ENCODE measurements around the gene SCIMP. TPM values are rescaled to one million over a fixed set of nuclear protein-coding genes. Genes with fewer than 3 reads are reported as not detected.
A peak's percentile ranks its signal among the peaks of the same experiment; 100 is the strongest.

Gene SCIMP
- total RNA-seq (1 to 10 TPM; 1.9 to 3.7 (median 2.8) TPM), polyA plus RNA-seq (0.38 TPM)
- long read RNA-seq, donor 1, partial matches to known transcripts, result 0 of 5 reads
- long read RNA-seq, donor 1, other reads (novel, unspliced or antisense), result 3 of 5 reads
- long read RNA-seq, donor 2, partial matches to known transcripts, result 0 of 1 reads
- long read RNA-seq, donor 2, other reads (novel, unspliced or antisense), result 1 of 1 reads
- long read RNA-seq, donor 3, partial matches to known transcripts, result 0 of 1 reads
- long read RNA-seq, donor 3, other reads (novel, unspliced or antisense), result 0 of 1 reads
- long read RNA-seq, donor 4, result 0 reads

DNA sequence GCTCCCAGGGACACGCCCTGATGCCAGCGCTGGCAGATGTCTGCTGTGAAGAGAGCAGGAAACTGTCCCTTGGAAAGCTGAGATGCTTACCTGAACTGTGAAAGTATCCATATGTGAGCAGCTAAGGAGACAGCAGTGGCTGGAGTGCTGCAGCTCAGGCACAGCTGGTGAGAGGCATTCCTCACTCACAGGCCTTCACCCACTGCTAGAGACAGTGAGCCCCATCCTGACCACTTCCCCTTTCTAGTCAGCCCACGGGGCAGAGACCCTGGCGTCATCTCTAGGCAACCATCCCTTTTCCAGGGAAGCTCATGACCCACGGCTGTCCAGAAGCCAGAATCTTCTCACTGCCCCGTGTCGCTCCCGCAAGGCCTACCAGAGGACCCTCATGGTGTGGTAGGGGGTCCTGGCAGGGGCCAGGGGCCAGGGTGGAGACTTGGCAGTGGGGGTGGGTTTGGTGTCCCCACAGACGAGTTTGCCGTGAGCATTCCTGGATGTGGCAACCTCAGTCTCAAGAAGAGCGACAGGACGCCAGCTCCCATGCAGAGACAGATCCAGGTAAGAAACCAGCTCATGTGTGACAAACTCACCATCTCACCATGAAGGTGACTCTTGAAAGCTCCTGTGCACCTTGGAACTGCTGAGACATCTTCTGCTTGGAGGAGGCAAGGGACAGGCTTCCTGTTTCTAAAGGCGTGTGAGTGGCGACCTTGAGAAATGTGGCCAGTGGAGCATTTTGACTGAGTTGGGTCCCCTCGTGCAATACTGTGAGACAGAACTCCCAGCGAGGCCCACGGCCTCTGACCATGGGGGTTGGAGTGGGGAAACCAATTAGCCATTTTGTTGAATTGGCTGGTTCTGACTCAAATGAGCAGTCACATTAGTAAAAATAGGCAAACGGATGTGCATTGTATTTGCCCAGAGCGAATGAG, at the start of gene SCIMP:
SCIMP (minus strand) TSS at position 216 of the 932 bp plus-strand sequence; CDS start at position 111, 105 bp downstream.
- Histone ChIP-seq H3K9me3 (ENCODE audit: control insufficient read depth, low read length) (no peaks in the 10 kb centered on the region), H3K4me3 (ENCODE audit: low read length) (no peak within 1 kb of the TSS), H3K27ac (ENCODE audit: low read length) (no peak within 1 kb of the TSS), H3K4me1 (ENCODE audit: control insufficient read depth, insufficient read depth, low read length) (no peaks in the 10 kb centered on the region), H3K27me3 (ENCODE audit: control insufficient read depth, insufficient read depth) (no peaks in the 10 kb centered on the region)
- intact Hi-C loops (cut with DNase I), result no loop called here
- WGBS, result 86% methylated on average over 19 of the region's 19 CpGs
- DNase-seq, result peak in 2 of 3 donors; percentile 30 to 63
- peak; percentile 44 to 52 for ATAC-seq

- intact Hi-C loops (cut with DNase I), result no loop called here
- Histone ChIP-seq H3K27me3 (ENCODE audit: control insufficient read depth, insufficient read depth) (no peaks in the 10 kb centered on the region), H3K9me3 (ENCODE audit: control insufficient read depth, low read length) (no peaks in the 10 kb centered on the region), H3K27ac (ENCODE audit: low read length) (no peak overlapping the region), H3K4me3 (ENCODE audit: low read length) (no peak overlapping the region), H3K4me1 (ENCODE audit: control insufficient read depth, insufficient read depth, low read length) (peaks cover 4% of the 10 kb centered on the region)
- DNase-seq, result no peak
- no peak for ATAC-seq
- WGBS, result 39% methylated on average over 5 of the region's 5 CpGs
These were observed 49.1 kb upstream of the SCIMP start for GRCh38 chr17:5283571-5284315.

DNA sequence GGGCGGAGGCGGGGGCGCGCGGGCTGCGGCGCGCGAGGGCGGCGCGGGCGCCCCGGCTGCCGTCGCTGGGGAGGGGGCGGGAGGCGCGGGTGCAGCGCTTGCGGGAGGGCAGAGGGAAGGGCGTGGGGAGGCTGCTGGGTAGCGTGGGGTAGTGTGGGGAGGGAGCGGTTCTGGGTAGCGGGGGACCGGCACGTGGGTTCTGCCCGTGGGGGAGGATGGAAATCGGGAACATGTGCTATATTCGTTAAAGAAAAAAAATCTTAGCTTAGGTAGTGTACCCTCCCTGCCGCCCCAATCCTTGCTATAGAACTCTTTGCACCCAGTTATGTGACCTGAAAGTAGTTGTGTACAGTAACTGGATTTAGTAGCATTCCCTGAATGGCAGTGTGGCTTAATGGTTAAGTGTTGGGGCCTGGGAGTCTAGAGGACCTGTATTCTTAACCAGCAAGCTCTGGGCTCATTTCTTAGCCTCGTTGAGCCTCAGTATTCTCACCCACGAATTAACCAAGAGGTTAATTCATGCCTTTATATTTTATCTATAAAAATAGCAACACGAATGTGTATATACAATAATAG, 48.1 kb upstream of the SCIMP start:
- H3K4me1 ChIP-seq (ENCODE audit: control insufficient read depth, insufficient read depth, low read length), result peaks cover 4% of the 10 kb centered on the region
- WGBS, result 3% methylated on average over 34 of the region's 34 CpGs
- peak overlapping the region; percentile 18 for H3K27ac ChIP-seq (ENCODE audit: low read length)

GRCh38 chr17:5281814-5282641, 47.4 kb upstream of the SCIMP start, which contains the start of gene RABEP1:
Gene RABEP1, plus strand, starts transcription at chr17:5282284. Its CDS starts 203 bp downstream, at chr17:5282487.
- Histone ChIP-seq H3K4me1 (ENCODE audit: control insufficient read depth, insufficient read depth, low read length) (peaks cover 4% of the 10 kb centered on the region), H3K27me3 (ENCODE audit: control insufficient read depth, insufficient read depth) (no peaks in the 10 kb centered on the region), H3K4me3 (ENCODE audit: low read length) (peak within 1 kb of the TSS; percentile 96), H3K27ac (ENCODE audit: low read length) (peak within 1 kb of the TSS; percentile 95), H3K9me3 (ENCODE audit: control insufficient read depth, low read length) (no peaks in the 10 kb centered on the region)
- peak; percentile 95 for ATAC-seq
- DNase-seq, result peak; percentile 94 to 97 (median 96)
- WGBS, result 2% methylated on average over 89 of the region's 98 CpGs
- intact Hi-C loops (cut with DNase I), result no loop called here

More for the DNA sequence above, 48.1 kb upstream of the SCIMP start:
- Histone ChIP-seq H3K9me3 (ENCODE audit: control insufficient read depth, low read length) (no peaks in the 10 kb centered on the region), H3K4me3 (ENCODE audit: low read length) (peak overlapping the region; percentile 96), H3K27me3 (ENCODE audit: control insufficient read depth, insufficient read depth) (no peaks in the 10 kb centered on the region)
- peak in 2 of 3 donors; percentile 43 to 67 for DNase-seq
- intact Hi-C loops (cut with DNase I), result no loop called here
- ATAC-seq, result peak; percentile 27 to 43

DNA sequence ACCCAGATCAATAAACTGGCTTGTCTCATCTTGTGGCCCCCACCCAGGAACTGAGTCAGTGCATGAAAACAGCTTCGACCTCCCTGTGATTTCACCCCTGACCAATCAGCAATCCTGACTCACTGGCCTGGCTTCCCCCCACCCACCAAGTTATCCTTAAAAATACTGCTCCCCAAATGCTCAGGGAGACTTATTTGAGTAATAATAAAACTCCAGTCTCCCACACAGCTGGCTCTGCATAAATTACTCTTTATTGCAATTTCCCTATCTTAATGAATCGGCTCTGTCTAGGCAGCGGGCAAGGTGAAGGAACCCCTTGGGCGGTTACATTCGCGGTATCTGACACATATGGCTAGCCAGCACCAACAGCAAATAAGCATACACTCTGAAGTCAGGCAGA, 37.7 kb upstream of the SCIMP start:
- H3K27ac ChIP-seq (ENCODE audit: low read length), result no peak overlapping the region
- 87% methylated on average over 6 of the region's 6 CpGs for WGBS
- H3K27me3 ChIP-seq (ENCODE audit: control insufficient read depth, insufficient read depth), result no peaks in the 10 kb centered on the region
- H3K4me1 ChIP-seq (ENCODE audit: control insufficient read depth, insufficient read depth, low read length), result no peaks in the 10 kb centered on the region
- intact Hi-C loops (cut with DNase I), result no loop called here
- H3K4me3 ChIP-seq (ENCODE audit: low read length), result no peak overlapping the region
- DNase-seq, result no peak
- H3K9me3 ChIP-seq (ENCODE audit: control insufficient read depth, low read length), result no peaks in the 10 kb centered on the region
- ATAC-seq, result no peak

DNA sequence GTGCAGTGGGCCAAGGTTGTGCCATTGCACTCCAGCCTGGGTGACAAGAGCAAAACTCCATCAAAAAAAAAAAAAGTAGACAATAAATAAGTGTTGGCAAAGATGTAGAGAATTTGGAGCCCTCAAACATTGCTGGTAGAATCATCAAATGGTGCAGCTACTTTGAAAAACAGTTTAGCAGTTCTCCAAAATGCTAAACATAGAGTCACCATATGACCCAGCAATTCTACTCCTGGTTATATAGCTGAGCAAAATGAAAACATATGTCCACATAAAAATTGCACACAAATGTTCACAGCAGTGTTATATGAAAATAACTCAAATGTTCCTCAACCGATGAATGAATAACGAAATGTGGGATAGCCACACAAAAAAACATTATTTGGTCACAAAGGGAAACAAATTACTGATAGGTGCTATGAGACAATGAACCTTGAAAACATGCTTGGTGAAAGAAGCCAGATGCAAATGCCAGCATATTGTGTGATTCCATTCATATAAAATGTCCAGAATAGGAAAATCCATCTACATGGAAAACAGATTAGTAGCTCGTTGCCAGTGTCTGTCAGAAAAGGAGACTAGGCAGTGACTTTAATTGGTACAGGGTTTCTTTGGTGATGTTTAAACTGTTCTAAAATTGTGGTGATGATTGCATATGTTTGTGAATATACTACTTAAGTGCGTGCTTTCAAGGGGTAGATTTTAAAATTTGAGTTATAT, 34.7 kb upstream of the SCIMP start:
- no peak overlapping the region for H3K4me3 ChIP-seq (ENCODE audit: low read length)
- intact Hi-C loops (cut with DNase I), result no loop called here
- H3K9me3 ChIP-seq (ENCODE audit: control insufficient read depth, low read length), result no peaks in the 10 kb centered on the region
- H3K27me3 ChIP-seq (ENCODE audit: control insufficient read depth, insufficient read depth), result no peaks in the 10 kb centered on the region
- ATAC-seq (no peak), DNase-seq (no peak)
- no peak overlapping the region for H3K27ac ChIP-seq (ENCODE audit: low read length)
- WGBS, result 77% methylated on average over 4 of the region's 4 CpGs
- no peaks in the 10 kb centered on the region for H3K4me1 ChIP-seq (ENCODE audit: control insufficient read depth, insufficient read depth, low read length)

DNA sequence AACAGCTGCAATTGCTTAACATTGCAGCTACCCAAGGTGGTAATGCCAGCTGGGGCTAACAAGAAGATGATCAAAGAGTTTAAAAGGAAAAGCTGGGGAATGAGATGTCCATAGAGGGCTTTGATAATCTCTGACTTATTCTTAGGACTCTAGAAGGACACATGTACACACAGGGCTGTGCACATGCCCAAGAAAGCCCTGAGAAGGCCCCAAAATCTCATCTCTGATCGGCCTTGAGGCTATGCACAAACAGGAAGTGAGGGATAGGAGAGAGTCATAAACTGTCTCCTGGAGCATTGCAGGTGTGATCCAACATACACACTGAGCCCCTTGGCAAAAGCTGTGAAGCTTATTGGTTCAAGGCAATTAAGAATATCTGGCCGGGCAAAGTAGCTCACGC, 30.2 kb upstream of the SCIMP start:
- no peaks in the 10 kb centered on the region for H3K4me1 ChIP-seq (ENCODE audit: control insufficient read depth, insufficient read depth, low read length)
- no peaks in the 10 kb centered on the region for H3K27me3 ChIP-seq (ENCODE audit: control insufficient read depth, insufficient read depth)
- H3K27ac ChIP-seq (ENCODE audit: low read length), result no peak overlapping the region
- ATAC-seq (no peak), DNase-seq (no peak)
- H3K9me3 ChIP-seq (ENCODE audit: control insufficient read depth, low read length), result no peaks in the 10 kb centered on the region
- intact Hi-C loops (cut with DNase I), result no loop called here
- WGBS, result 82% methylated on average over 3 of the region's 3 CpGs
- no peak overlapping the region for H3K4me3 ChIP-seq (ENCODE audit: low read length)

GRCh38 chr17:5263441-5263840, 28.8 kb upstream of the SCIMP start:
- DNase-seq (no peak), ATAC-seq (no peak)
- Histone ChIP-seq H3K27me3 (ENCODE audit: control insufficient read depth, insufficient read depth) (no peaks in the 10 kb centered on the region), H3K27ac (ENCODE audit: low read length) (no peak overlapping the region), H3K4me3 (ENCODE audit: low read length) (no peak overlapping the region), H3K4me1 (ENCODE audit: control insufficient read depth, insufficient read depth, low read length) (no peaks in the 10 kb centered on the region), H3K9me3 (ENCODE audit: control insufficient read depth, low read length) (no peaks in the 10 kb centered on the region)
- intact Hi-C loops (cut with DNase I), result no loop called here
- WGBS, result 96% methylated on average over 6 of the region's 6 CpGs

DNA sequence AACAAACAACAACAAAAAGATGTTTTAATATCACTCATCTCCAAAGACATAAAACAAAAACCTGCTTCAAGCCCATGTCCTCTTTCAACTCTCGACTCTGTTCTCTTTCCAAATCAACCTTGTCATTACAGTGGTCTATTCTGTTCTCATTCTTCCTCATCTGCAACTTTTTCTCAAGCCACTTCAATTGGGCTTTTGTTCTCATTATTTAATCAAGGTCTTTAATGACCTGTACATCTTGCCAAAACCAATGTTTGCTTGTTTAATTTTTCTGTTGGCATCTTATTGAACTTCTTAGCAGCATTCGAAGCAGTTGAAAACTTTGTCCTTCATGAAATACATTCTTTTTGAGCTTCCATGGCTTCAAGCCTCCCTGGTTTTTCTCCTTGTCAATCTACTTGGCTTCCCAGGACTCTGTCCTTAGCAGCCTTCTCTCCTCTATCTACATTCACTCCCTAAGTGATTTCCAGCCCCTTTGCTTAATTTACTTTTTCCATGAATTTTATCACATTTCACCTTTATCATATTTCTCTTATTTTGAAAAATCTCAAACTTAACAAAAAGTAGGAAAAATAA, 27.8 kb upstream of the SCIMP start:
- Histone ChIP-seq H3K27me3 (ENCODE audit: control insufficient read depth, insufficient read depth) (no peaks in the 10 kb centered on the region), H3K4me1 (ENCODE audit: control insufficient read depth, insufficient read depth, low read length) (no peaks in the 10 kb centered on the region), H3K4me3 (ENCODE audit: low read length) (no peak overlapping the region), H3K27ac (ENCODE audit: low read length) (no peak overlapping the region), H3K9me3 (ENCODE audit: control insufficient read depth, low read length) (no peaks in the 10 kb centered on the region)
- intact Hi-C loops (cut with DNase I), result no loop called here
- DNase-seq, result no peak
- no peak for ATAC-seq
- WGBS, result 60% methylated on average over 2 of the region's 2 CpGs
